SKM-1 (cell line): ENCODE data around the gene SPN.
A peak's percentile ranks its signal among the peaks of the same experiment; 100 is the strongest.
"Not testable (repeated sequence)": the region's sequence is repeated elsewhere in the genome, so short reads cannot be mapped to it uniquely, and the experiment has no call there.

Experiments used
- DNase-seq: peaks from one replicate; lab custom pipeline; 2025; ENCODE audit not compliant: unreplicated experiment; lab: John Stamatoyannopoulos, UW

SPN gene

GRCh38 chr16:29645694-29646187 is 17.3 kb upstream of the SPN start:
- no peak for DNase-seq

- no peak for DNase-seq
Observed at GRCh38 chr16:29646947-29647346, 16.1 kb upstream of the SPN start.

- DNase-seq = no peak
Observed at GRCh38 chr16:29649588-29650494, 13.2 kb upstream of the SPN start.

- no peak for DNase-seq
Observed at GRCh38 chr16:29650771-29651170, 12.3 kb upstream of the SPN start.

GRCh38 chr16:29651774-29652349 is 11.2 kb upstream of the SPN start:
- no peak for DNase-seq

- no peak for DNase-seq
Observed at GRCh38 chr16:29653471-29653870, 9.6 kb upstream of the SPN start.

GRCh38 chr16:29653890-29654289 is 9.2 kb upstream of the SPN start:
- DNase-seq = not testable (repeated sequence)

- DNase-seq = no peak
Observed at GRCh38 chr16:29656688-29657523, 6.1 kb upstream of the SPN start.

GRCh38 chr16:29658705-29659104 is 4.3 kb upstream of the SPN start:
- DNase-seq = no peak

- DNase-seq = no peak
Observed at GRCh38 chr16:29662000-29662728, 883 bp upstream of the SPN start.

- DNase-seq = peak; percentile 76
Observed at GRCh38 chr16:29662729-29663015, 375 bp upstream of the SPN start.

- no peak for DNase-seq
Observed at GRCh38 chr16:29663807-29664090, 702 bp downstream of the SPN start.

- DNase-seq = no peak
Observed at GRCh38 chr16:29664091-29664921, 1.3 kb downstream of the SPN start.

GRCh38 chr16:29665294-29666077 is 2.4 kb downstream of the SPN start:
- no peak for DNase-seq

- DNase-seq = not testable (repeated sequence)
Observed at GRCh38 chr16:29667322-29667610, 4.2 kb downstream of the SPN start.

- no peak for DNase-seq
Observed at GRCh38 chr16:29667755-29668154, 4.7 kb downstream of the SPN start.

GRCh38 chr16:29668267-29668666 is 5.2 kb downstream of the SPN start:
- no peak for DNase-seq

- DNase-seq = no peak
Observed at GRCh38 chr16:29673501-29673900, 10.5 kb downstream of the SPN start.

GRCh38 chr16:29674188-29674587 is 11.1 kb downstream of the SPN start:
- no peak for DNase-seq
